GM23338 (cell line): ENCODE data around the gene VARS2. TPM values are rescaled to one million over a fixed set of nuclear protein-coding genes. Genes with fewer than 3 reads are reported as not detected.

Experiments
- ATAC-seq: fragments of 200-7000 bp; cut with Tn5 transposase; 3 replicates; pipeline ENCODE4 v1.9.1; 2020
- DNase-seq: peaks from one replicate; pipeline ENCODE4 v3.0.0-alpha.2; 2015; ENCODE audit warnings: low spot score
- H2AFZ ChIP-seq: fragments of 200-600 bp; sonication (generic); 2 replicates; pipeline ENCODE4 v1.8.0; 2016; ENCODE audit warnings: antibody characterized with exemption, mild to moderate bottlenecking, moderate library complexity
- H3F3A ChIP-seq: fragments of 200-600 bp; sonication (generic); replicated peaks from 2 replicates; pipeline ENCODE4 v1.8.0; 2017; ENCODE audit warnings: antibody characterized with exemption, mixed run types, low read depth
- H3K27ac ChIP-seq: fragments of 200-600 bp; sonication (generic); 2 replicates; pipeline ENCODE4 v1.6.1; 2016; ENCODE audit warnings: low read depth
- H3K27me3 ChIP-seq: fragments of 200-600 bp; sonication (generic); 2 replicates; pipeline ENCODE4 v1.8.0; 2016; ENCODE audit warnings: mild to moderate bottlenecking, mixed run types, moderate library complexity; ENCODE audit not compliant: insufficient read depth
- H3K36me3 ChIP-seq: fragments of 200-600 bp; sonication (generic); 2 replicates; pipeline ENCODE4 v1.8.0; 2016; ENCODE audit warnings: mild to moderate bottlenecking; ENCODE audit not compliant: insufficient read depth
- H3K4me1 ChIP-seq: fragments of 200-600 bp; sonication (generic); 2 replicates; pipeline ENCODE4 v1.8.0; 2016; ENCODE audit warnings: mild to moderate bottlenecking, moderate library complexity; ENCODE audit not compliant: insufficient read depth
- H3K4me2 ChIP-seq: fragments of 200-600 bp; sonication (generic); 2 replicates; pipeline ENCODE4 v1.7.1; 2017; ENCODE audit warnings: mixed run types
- H3K4me3 ChIP-seq: fragments of 200-600 bp; sonication (generic); 2 replicates; pipeline ENCODE4 v1.6.1; 2016; ENCODE audit warnings: mixed run types
- H3K79me2 ChIP-seq: fragments of 200-600 bp; sonication (generic); replicated peaks from 2 replicates; pipeline ENCODE4 v1.8.0; 2017; ENCODE audit warnings: mild to moderate bottlenecking; ENCODE audit not compliant: insufficient read depth
- H3K9me2 ChIP-seq: fragments of 200-600 bp; sonication (generic); 2 replicates; pipeline ENCODE4 v1.8.0; 2017; ENCODE audit not compliant: insufficient read depth
- H4K20me1 ChIP-seq: fragments of 200-600 bp; sonication (generic); replicated peaks from 2 replicates; pipeline ENCODE4 v1.8.0; 2017; ENCODE audit warnings: mild to moderate bottlenecking; ENCODE audit not compliant: insufficient read depth
- H3K27ac Mint-ChIP-seq: 2 replicates; pipeline ENCODE4 v1.8.0; 2020; ENCODE audit warnings: inconsistent platforms, mild to moderate bottlenecking, moderate library complexity, mixed read lengths
- H3K27me3 Mint-ChIP-seq: 3 replicates; pipeline ENCODE4 v1.8.0; 2022; ENCODE audit warnings: low read depth, mild to moderate bottlenecking, moderate library complexity, mixed read lengths, inconsistent platforms; ENCODE audit not compliant: insufficient read depth, poor library complexity
- H3K36me3 Mint-ChIP-seq: 3 replicates; pipeline ENCODE4 v1.8.0; 2021; ENCODE audit warnings: low read depth, mild to moderate bottlenecking, inconsistent platforms, moderate library complexity, mixed read lengths
- H3K4me1 Mint-ChIP-seq: 3 replicates; pipeline ENCODE4 v1.8.0; 2020; ENCODE audit warnings: mild to moderate bottlenecking, inconsistent platforms, mixed read lengths
- H3K4me3 Mint-ChIP-seq: 3 replicates; pipeline ENCODE4 v1.8.0; 2021; ENCODE audit warnings: moderate library complexity, mild to moderate bottlenecking, inconsistent platforms, mixed read lengths
- H3K9me3 Mint-ChIP-seq: 3 replicates; pipeline ENCODE4 v1.8.0; 2020; ENCODE audit warnings: moderate library complexity, mild to moderate bottlenecking, inconsistent platforms, mixed read lengths
- CREB1 ChIP-seq: fragments of 250-450 bp; sonication (Bioruptor Pico); IDR thresholded peaks from 2 replicates; pipeline ENCODE4 v1.5.0; 2020; ENCODE audit warnings: low read depth, mild to moderate bottlenecking, moderate library complexity
- CTCF ChIP-seq, 2 experiments: fragments of 200-600 bp in 1 of 2; sonication (generic) in 1 of 2; conservative IDR thresholded peaks; 2 replicates each; pipeline versions ENCODE4 v1.5.1 to v1.6.1; 2016 to 2017; ENCODE audit warnings: antibody characterized with exemption in 2 of 2, low read depth in 2 of 2, mild to moderate bottlenecking in 2 of 2, moderate library complexity in 1 of 2
- ETS1 ChIP-seq: IDR thresholded peaks from 2 replicates; pipeline ENCODE4 v1.6.1; 2016; ENCODE audit warnings: antibody characterized with exemption
- EZH2 ChIP-seq: fragments of 200-600 bp; sonication (generic); IDR thresholded peaks from one replicate; pipeline ENCODE4 v1.8.0; 2017; ENCODE audit warnings: antibody characterized with exemption, mild to moderate bottlenecking, low read depth; ENCODE audit not compliant: unreplicated experiment
- EZH2phosphoT487 ChIP-seq: fragments of 200-600 bp; sonication (generic); IDR thresholded peaks from one replicate; pipeline ENCODE4 v1.8.1; 2018; ENCODE audit warnings: antibody characterized with exemption; ENCODE audit not compliant: unreplicated experiment
- JUNB ChIP-seq: IDR thresholded peaks from one replicate; pipeline ENCODE4 v1.6.1; 2016; ENCODE audit warnings: antibody characterized with exemption; ENCODE audit not compliant: unreplicated experiment
- NANOG ChIP-seq: IDR thresholded peaks from 2 replicates; pipeline ENCODE4 v1.6.1; 2016; ENCODE audit warnings: antibody characterized with exemption, borderline replicate concordance
- POLR2AphosphoS5 ChIP-seq: IDR thresholded peaks from 2 replicates; pipeline ENCODE4 v1.6.1; 2016; ENCODE audit warnings: antibody characterized with exemption, low read depth
- REST ChIP-seq: IDR thresholded peaks from one replicate; pipeline ENCODE4 v1.6.1; 2018; ENCODE audit warnings: antibody characterized with exemption; ENCODE audit not compliant: unreplicated experiment
- STAT1 ChIP-seq: IDR thresholded peaks from one replicate; pipeline ENCODE4 v1.6.1; 2016; ENCODE audit warnings: antibody characterized with exemption; ENCODE audit not compliant: unreplicated experiment
- ZNF331 ChIP-seq: fragments of 250-450 bp; sonication (Bioruptor Pico); IDR thresholded peaks from 2 replicates; pipeline ENCODE4 v1.5.0; 2020; ENCODE audit warnings: low read depth, mild to moderate bottlenecking, moderate library complexity
- polyA plus RNA-seq: library from polyadenylated mRNA; unstranded; fragments of >200 nt; fragmentation: Nextera tagmentation; extraction: Ambion mirVana; gene quantifications from 2 replicates; pipeline ENCODE4 v1.2.1, GENCODE V29; 2016
- total RNA-seq: library from RNA; depleted of rRNA; stranded (reverse); fragments of >200 nt; shearing (Covaris generic); gene quantifications from 2 replicates; pipeline ENCODE4 v1.2.3, GENCODE V29; 2014

The VARS2 gene
- total and polyA plus RNA-seq, 2 experiments from 2014 or later = 13.7 to 36.4 TPM

DNA sequence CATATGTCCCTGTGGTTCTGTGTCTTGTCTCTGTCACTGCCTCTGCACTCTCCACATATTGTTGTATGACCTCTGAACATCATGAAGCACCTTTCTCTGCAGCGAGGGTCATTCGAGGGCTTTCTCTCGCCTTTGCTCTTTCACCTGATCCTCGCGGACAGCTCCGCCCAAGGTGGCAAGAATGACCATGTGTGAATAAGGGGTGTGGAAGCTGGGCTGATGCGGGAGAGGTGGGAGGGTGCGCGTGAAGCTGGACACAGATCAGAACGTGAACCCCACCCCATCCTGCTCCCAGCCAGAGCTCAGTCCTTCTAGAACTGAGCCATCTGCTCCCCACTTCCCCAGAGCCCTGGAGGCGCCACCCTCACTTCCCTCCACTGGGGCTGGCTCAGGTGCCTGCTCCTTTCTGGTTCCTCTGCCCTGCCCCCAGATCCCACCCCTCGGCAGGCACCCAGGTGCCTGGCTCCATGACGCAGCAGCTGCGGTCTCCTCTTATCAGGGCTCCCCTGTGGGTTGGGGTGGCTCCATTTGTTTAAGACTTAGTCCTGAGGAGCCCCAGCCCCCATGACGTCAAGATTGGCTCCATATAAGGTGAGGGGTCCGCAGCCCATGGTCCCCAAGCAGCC is 26.4 kb downstream of the VARS2 start, which contains the start of gene MUCL3:
Gene MUCL3 (plus strand): TSS at position 613 of the 626 bp plus-strand sequence. CDS start 27 bp downstream, outside the sequence.
- DNase-seq (no peak), ATAC-seq (no peak)
- Mint-ChIP-seq H3K9me3 (no peaks in the 10 kb centered on the region; the same call in 2 of the 3 replicates), H3K4me3 (no peak within 1 kb of the TSS; the same call in 2 of the 3 replicates), H3K27me3 (peaks cover 13% of the 10 kb centered on the region), H3K4me1 (peaks cover 35% of the 10 kb centered on the region), H3K36me3 (no peaks in the 10 kb centered on the region), H3K27ac (no peak within 1 kb of the TSS)
- peaks cover 5% of the 10 kb centered on the region; the same call in 1 of the 2 replicates for H3K9me2 ChIP-seq
- 0 out of 2 replicates have a peak within 1 kb of the TSS, but pooled peaks have one; percentile 23 for H2AFZ ChIP-seq
- H3K4me1 ChIP-seq = peaks cover 17% of the 10 kb centered on the region
- H3F3A ChIP-seq = no peaks in the 10 kb centered on the region
- TF ChIP-seq EZH2phosphoT487 (no peak), NANOG (no peak), ZNF331 (CRISPR knock-in tag) (no peak), ETS1 (no peak), EZH2 (no peak), CTCF (conservative IDR thresholded peaks at IDR 0.05; ENCODE audit: low read depth in 2 of 2) (no peak), STAT1 (no peak), CREB1 (CRISPR knock-in tag) (no peak), POLR2AphosphoS5 (no peak)
- peak within 1 kb of the TSS; percentile 25; the same call in 1 of the 2 replicates for H3K4me2 ChIP-seq
- H3K4me3 ChIP-seq = no peak within 1 kb of the TSS
- no peaks in the 10 kb centered on the region for H4K20me1 ChIP-seq
- H3K27me3 ChIP-seq = no peaks in the 10 kb centered on the region
- H3K36me3 ChIP-seq = no peaks in the 10 kb centered on the region
- H3K79me2 ChIP-seq = no peaks in the 10 kb centered on the region
- H3K27ac ChIP-seq = no peak within 1 kb of the TSS

DNA sequence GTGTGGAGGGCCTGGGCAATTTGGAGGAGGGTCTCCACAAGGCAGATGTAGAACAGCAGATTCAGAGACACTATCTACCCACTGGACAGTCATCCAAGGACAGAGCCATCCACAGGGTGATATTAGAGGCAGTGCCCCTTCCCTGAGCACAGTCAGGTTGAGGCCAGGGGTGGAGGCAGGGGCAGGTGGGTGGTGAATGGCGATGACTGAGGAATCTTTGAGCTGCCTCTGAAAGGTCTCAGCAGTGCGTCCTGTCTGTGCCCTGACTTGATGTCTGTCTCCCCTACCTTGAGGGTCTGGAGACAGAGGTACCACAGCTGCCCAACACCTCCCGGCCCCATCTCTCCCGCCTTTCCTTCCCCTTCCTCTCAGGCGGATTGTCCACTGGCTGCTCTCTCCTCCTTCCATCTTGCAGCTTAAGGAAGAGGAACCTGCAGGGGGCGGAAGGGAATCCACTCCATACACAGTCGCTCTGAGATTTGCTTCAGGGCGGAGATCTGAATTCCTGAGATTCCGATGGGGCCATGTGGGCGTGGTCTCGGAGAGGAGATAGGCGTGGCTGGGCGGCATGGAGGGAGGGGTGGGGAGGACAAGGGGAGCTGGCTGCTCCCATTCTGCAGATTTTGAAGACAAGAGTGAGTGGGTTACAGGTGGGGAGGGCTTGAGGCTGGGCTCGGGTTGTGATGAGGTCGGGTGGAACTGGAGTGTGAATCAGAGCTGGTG is 28.5 kb downstream of the VARS2 start:
- Histone ChIP-seq H3K4me3 (no peak overlapping the region), H3K27ac (no peak overlapping the region), H4K20me1 (no peaks in the 10 kb centered on the region), H3K27me3 (no peaks in the 10 kb centered on the region), H3K4me1 (peaks cover 17% of the 10 kb centered on the region), H3K9me2 (peaks cover 5% of the 10 kb centered on the region; the same call in 1 of the 2 replicates), H3K4me2 (peak overlapping the region; percentile 25), H3K36me3 (no peaks in the 10 kb centered on the region), H3F3A (no peaks in the 10 kb centered on the region), H2AFZ (peak overlapping the region; percentile 6; the same call in 1 of the 2 replicates), H3K79me2 (no peaks in the 10 kb centered on the region)
- H3K9me3 Mint-ChIP-seq = no peaks in the 10 kb centered on the region; the same call in 2 of the 3 replicates
- no peak overlapping the region; the same call in 2 of the 3 replicates for H3K4me3 Mint-ChIP-seq
- peak; percentile 93 for ATAC-seq
- peak; percentile 99 for DNase-seq
- H3K27ac Mint-ChIP-seq = no peak overlapping the region
- peaks cover 15% of the 10 kb centered on the region for H3K27me3 Mint-ChIP-seq
- H3K4me1 Mint-ChIP-seq = peaks cover 33% of the 10 kb centered on the region
- no peaks in the 10 kb centered on the region for H3K36me3 Mint-ChIP-seq
- TF ChIP-seq JUNB (no peak), CTCF (conservative IDR thresholded peaks at IDR 0.05; ENCODE audit: low read depth in 2 of 2) (peak; percentile 52 to 67), NANOG (no peak), ZNF331 (CRISPR knock-in tag) (no peak), REST (no peak), EZH2phosphoT487 (no peak), ETS1 (peak; percentile 29; the same call in 1 of the 2 replicates), POLR2AphosphoS5 (peak; percentile 27; the same call in 1 of the 2 replicates)
